ENCODE measurements around the gene RBBP8NL.

The RBBP8NL gene

DNA sequence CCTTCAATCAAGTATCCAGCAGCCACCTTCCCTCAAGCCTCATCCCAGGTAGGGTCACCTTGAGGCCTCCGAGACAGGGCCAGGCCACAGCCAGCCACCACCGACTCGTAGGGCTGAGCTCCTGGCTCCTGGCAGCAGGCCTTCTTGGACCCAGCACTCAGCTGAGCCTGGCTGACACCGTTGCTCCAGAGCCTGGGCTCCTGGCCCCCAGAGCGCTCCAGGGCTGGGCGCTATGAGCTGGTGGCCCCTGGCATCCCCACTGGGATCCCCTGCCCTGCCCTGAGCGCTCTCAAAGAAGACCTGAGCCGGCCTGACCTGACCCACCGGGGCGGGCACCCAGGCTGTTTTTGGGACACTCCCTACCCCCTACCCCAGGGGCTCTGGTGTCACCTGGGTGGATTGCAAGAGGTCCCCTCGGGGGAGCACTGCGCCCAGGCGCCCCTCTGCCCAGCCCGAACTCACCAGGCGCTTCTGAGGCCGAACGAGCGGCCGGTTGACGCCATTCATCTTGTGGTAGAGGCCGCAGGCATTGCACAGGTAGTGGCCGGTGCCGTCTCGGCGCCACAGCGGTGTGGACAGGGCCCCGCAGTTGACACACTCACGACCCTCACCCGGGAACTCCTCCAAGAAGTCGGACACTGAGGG, 45.7 kb upstream of the RBBP8NL start:
- H3K36me3 ChIP-seq (replicated peaks; ENCODE audit: insufficient read depth, low read length), result no peaks in the 10 kb centered on the region
- no peaks in the 10 kb centered on the region for H3K79me2 ChIP-seq (ENCODE audit: low read length)
- TF ChIP-seq EZH2 (optimal IDR thresholded peaks at IDR 0.05; ENCODE audit: low read depth, low read length) (no peak), EZH2phosphoT487 (IDR thresholded peaks at IDR 0.05; ENCODE audit: low read length) (no peak)
- H3K4me1 ChIP-seq (ENCODE audit: low read length), result no peaks in the 10 kb centered on the region
- no peak for DNase-seq
- no peaks in the 10 kb centered on the region for H3F3A ChIP-seq (ENCODE audit: insufficient read depth, low read length)
- H3K4me3 ChIP-seq (ENCODE audit: low read length), result peak overlapping the region; percentile 31; the same call in 1 of the 2 replicates
- no peak overlapping the region for H3K9ac ChIP-seq (ENCODE audit: low read length)
- peaks cover 90% of the 10 kb centered on the region for H3K27me3 ChIP-seq (replicated peaks; ENCODE audit: insufficient read depth, low read length)
- no peaks in the 10 kb centered on the region for H4K20me1 ChIP-seq (ENCODE audit: insufficient read depth, low read length)
- peak overlapping the region; percentile 59; the same call in 1 of the 2 replicates for H3K4me2 ChIP-seq (ENCODE audit: low read depth, low read length)
- H3K9me3 ChIP-seq (replicated peaks; ENCODE audit: insufficient read depth, low read length), result no peaks in the 10 kb centered on the region
- H3K27ac ChIP-seq (ENCODE audit: low read length), result no peak overlapping the region
- no peak overlapping the region for H2AFZ ChIP-seq (ENCODE audit: low read length)
- H3K9me2 ChIP-seq (replicated peaks; ENCODE audit: insufficient read depth, low read length), result no peaks in the 10 kb centered on the region

DNA sequence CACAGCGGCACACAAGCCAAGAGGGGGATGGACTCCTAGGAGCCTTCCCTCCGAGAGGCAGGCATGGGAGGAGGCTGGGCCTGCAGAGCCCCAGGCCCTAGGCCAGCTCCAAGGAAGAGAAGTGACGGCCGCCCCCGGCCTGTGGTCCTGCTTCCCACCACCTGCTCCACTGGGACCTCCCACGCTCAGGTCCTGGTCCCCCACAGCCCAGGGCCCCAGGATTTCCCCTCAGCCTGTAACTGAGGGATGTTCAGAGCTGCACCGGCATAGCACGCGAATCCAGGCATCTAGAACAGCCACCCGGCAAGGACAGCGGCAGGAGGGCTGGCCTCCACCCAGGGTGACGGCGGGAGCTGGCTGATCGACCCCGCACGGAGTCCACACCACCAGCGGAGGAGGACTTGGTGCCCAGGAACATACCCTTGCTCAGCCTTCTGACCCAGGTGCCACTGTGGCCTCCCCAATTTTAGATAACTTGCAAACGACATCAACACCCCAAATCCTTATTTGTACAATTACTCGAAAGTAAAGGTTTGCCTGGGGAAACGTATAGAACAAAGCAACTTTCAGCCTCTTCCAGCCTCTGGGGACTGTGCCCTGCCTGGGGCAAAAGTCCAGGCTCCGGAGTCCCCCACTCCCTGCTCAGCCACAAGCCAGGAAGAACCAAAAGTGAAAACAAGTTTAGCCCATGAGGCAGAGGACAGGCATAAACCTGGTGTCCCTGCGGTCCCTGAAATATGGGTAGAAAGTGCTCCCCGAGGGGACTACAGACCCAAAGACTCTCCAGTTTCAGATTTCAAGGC, 45.0 kb upstream of the RBBP8NL start:
- no peaks in the 10 kb centered on the region for H3K36me3 ChIP-seq (replicated peaks; ENCODE audit: insufficient read depth, low read length)
- 0 out of 2 replicates have a peak overlapping the region, but pooled peaks have one; percentile 17 for H2AFZ ChIP-seq (ENCODE audit: low read length)
- H3F3A ChIP-seq (ENCODE audit: insufficient read depth, low read length), result no peaks in the 10 kb centered on the region
- H3K27ac ChIP-seq (ENCODE audit: low read length), result no peak overlapping the region
- H3K9ac ChIP-seq (ENCODE audit: low read length), result no peak overlapping the region
- no peaks in the 10 kb centered on the region for H3K79me2 ChIP-seq (ENCODE audit: low read length)
- no peak for DNase-seq
- H3K4me1 ChIP-seq (ENCODE audit: low read length), result no peaks in the 10 kb centered on the region
- H3K9me3 ChIP-seq (replicated peaks; ENCODE audit: insufficient read depth, low read length), result no peaks in the 10 kb centered on the region
- peak overlapping the region; percentile 31; the same call in 1 of the 2 replicates for H3K4me3 ChIP-seq (ENCODE audit: low read length)
- H3K9me2 ChIP-seq (replicated peaks; ENCODE audit: insufficient read depth, low read length), result no peaks in the 10 kb centered on the region
- no peak for TF ChIP-seq EZH2 (optimal IDR thresholded peaks at IDR 0.05; ENCODE audit: low read depth, low read length)
- TF ChIP-seq CTCF (IDR thresholded peaks at IDR 0.05; ENCODE audit: low read length), result no peak
- TF ChIP-seq EZH2phosphoT487 (IDR thresholded peaks at IDR 0.05; ENCODE audit: low read length), result no peak
- peak overlapping the region; percentile 59; the same call in 1 of the 2 replicates for H3K4me2 ChIP-seq (ENCODE audit: low read depth, low read length)
- peaks cover 90% of the 10 kb centered on the region for H3K27me3 ChIP-seq (replicated peaks; ENCODE audit: insufficient read depth, low read length)
- H4K20me1 ChIP-seq (ENCODE audit: insufficient read depth, low read length), result no peaks in the 10 kb centered on the region

- no peak for DNase-seq
- Histone ChIP-seq H3K4me1 (ENCODE audit: low read length) (no peaks in the 10 kb centered on the region), H3K9ac (ENCODE audit: low read length) (no peak overlapping the region), H4K20me1 (ENCODE audit: insufficient read depth, low read length) (no peaks in the 10 kb centered on the region), H2AFZ (ENCODE audit: low read length) (no peak overlapping the region), H3F3A (ENCODE audit: insufficient read depth, low read length) (no peaks in the 10 kb centered on the region), H3K36me3 (replicated peaks; ENCODE audit: insufficient read depth, low read length) (no peaks in the 10 kb centered on the region), H3K4me2 (ENCODE audit: low read depth, low read length) (no peak overlapping the region), H3K4me3 (ENCODE audit: low read length) (no peak overlapping the region), H3K27me3 (replicated peaks; ENCODE audit: insufficient read depth, low read length) (peaks cover 98% of the 10 kb centered on the region), H3K79me2 (ENCODE audit: low read length) (no peaks in the 10 kb centered on the region), H3K9me2 (replicated peaks; ENCODE audit: insufficient read depth, low read length) (no peaks in the 10 kb centered on the region), H3K9me3 (replicated peaks; ENCODE audit: insufficient read depth, low read length) (no peaks in the 10 kb centered on the region), H3K27ac (ENCODE audit: low read length) (no peak overlapping the region)
- TF ChIP-seq CTCF (IDR thresholded peaks at IDR 0.05; ENCODE audit: low read length) (no peak), EZH2 (optimal IDR thresholded peaks at IDR 0.05; ENCODE audit: low read depth, low read length) (no peak), EZH2phosphoT487 (IDR thresholded peaks at IDR 0.05; ENCODE audit: low read length) (no peak)
Measured at GRCh38 chr20:62470459-62470858, 43.1 kb upstream of the RBBP8NL start.
